OCI-LY1 (cell line): Measurements from ENCODE around the gene ZBTB42.

Source experiments
- H2AFZ ChIP-seq: fragments of 200-600 bp; sonication (generic), shearing (Covaris generic); 2 replicates; pipeline ENCODE4 v1.6.0; 2014; ENCODE audit warnings: antibody characterized with exemption, mild to moderate bottlenecking, low read length
- H3F3A ChIP-seq: fragments of 200-600 bp; sonication (generic), shearing (Covaris generic); 2 replicates; pipeline ENCODE4 v1.6.0; 2014; ENCODE audit warnings: mild to moderate bottlenecking, antibody characterized with exemption, low read length, moderate library complexity; ENCODE audit not compliant: insufficient read depth
- H3K27ac ChIP-seq: fragments of 200-600 bp; sonication (generic); 2 replicates; pipeline ENCODE4 v1.5.1; 2014; ENCODE audit warnings: low read length, mixed run types, mild to moderate bottlenecking, low read depth; ENCODE audit not compliant: poor library complexity, severe bottlenecking
- H3K27me3 ChIP-seq: fragments of 200-600 bp; sonication (generic); 2 replicates; pipeline ENCODE4 v1.6.0; 2014; ENCODE audit warnings: antibody characterized with exemption, mild to moderate bottlenecking, low read length, moderate library complexity; ENCODE audit not compliant: insufficient read depth
- H3K36me3 ChIP-seq: fragments of 200-600 bp; sonication (generic); 2 replicates; pipeline ENCODE4 v1.6.1; 2014; ENCODE audit warnings: mild to moderate bottlenecking, antibody characterized with exemption, low read length, moderate library complexity, mixed read lengths; ENCODE audit not compliant: insufficient read depth
- H3K4me1 ChIP-seq: fragments of 200-600 bp; sonication (generic); 2 replicates; pipeline ENCODE4 v1.5.1; 2014; ENCODE audit warnings: mild to moderate bottlenecking, low read length, moderate library complexity; ENCODE audit not compliant: insufficient read depth, severe bottlenecking
- H3K4me2 ChIP-seq: fragments of 200-600 bp; sonication (generic), shearing (Covaris generic); 2 replicates; pipeline ENCODE4 v1.6.1; 2014; ENCODE audit warnings: low read length
- H3K4me3 ChIP-seq: fragments of 200-600 bp; sonication (generic); 2 replicates; pipeline ENCODE4 v1.5.1; 2014; ENCODE audit warnings: low read length, low read depth, mild to moderate bottlenecking, mixed read lengths; ENCODE audit not compliant: poor library complexity, severe bottlenecking
- H3K79me2 ChIP-seq: fragments of 200-600 bp; shearing (Covaris generic); 2 replicates; pipeline ENCODE4 v1.6.1; 2016; ENCODE audit warnings: mixed run types, low read length, mixed read lengths; ENCODE audit not compliant: insufficient read depth
- H3K9ac ChIP-seq: fragments of 200-600 bp; sonication (generic), shearing (Covaris generic); 2 replicates; pipeline ENCODE4 v1.6.1; 2014; ENCODE audit warnings: mild to moderate bottlenecking, low read length, mixed read lengths
- H3K9me2 ChIP-seq: fragments of 200-600 bp; sonication (generic), shearing (Covaris generic); 2 replicates; pipeline ENCODE4 v1.6.1; 2014; ENCODE audit warnings: low read depth, mild to moderate bottlenecking, low read length, mixed read lengths
- H3K9me3 ChIP-seq: fragments of 200-600 bp; shearing (Covaris generic); 2 replicates; pipeline ENCODE4 v1.6.1; 2014; ENCODE audit warnings: low read length, mixed read lengths
- H4K20me1 ChIP-seq: fragments of 200-600 bp; sonication (generic), shearing (Covaris generic); 2 replicates; pipeline ENCODE4 v1.6.0; 2016; ENCODE audit warnings: mild to moderate bottlenecking, low read length; ENCODE audit not compliant: insufficient read depth
- EZH2 ChIP-seq: fragments of 200-600 bp; sonication (generic), shearing (Covaris generic); IDR thresholded peaks from 2 replicates; pipeline ENCODE4 v1.8.0; 2017; ENCODE audit warnings: borderline replicate concordance, mixed run types, mild to moderate bottlenecking, antibody characterized with exemption, low read length, moderate library complexity, mixed read lengths
- TF ChIP-seq, protein P1 (sequence below): fragments of 200-600 bp; sonication (generic), shearing (Covaris generic); IDR thresholded peaks from 2 replicates; pipeline ENCODE4 v1.5.1; 2017; ENCODE audit warnings: mild to moderate bottlenecking, antibody characterized with exemption, low read length, moderate library complexity, mixed read lengths

The ZBTB42 gene

DNA sequence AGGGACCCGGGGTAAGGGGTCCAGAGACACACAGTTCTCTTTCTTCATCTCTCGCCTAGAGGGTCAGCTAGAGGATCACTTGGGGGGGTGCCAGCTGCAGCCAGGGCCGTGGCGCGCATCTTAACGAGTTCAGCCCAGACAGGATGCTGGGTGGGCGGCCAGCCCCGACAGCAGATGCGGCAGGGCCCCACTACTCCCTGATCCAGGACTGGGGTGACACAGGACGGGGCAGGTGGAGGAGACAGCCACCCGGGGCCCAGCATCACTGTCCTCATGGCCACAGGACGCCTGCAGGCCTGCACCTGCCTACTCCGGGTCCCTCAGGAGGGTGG lies 18.1 kb upstream of the ZBTB42 start:
- Histone ChIP-seq H3K9ac (no peak overlapping the region), H2AFZ (no peak overlapping the region), H3K9me2 (no peaks in the 10 kb centered on the region), H3K4me1 (no peaks in the 10 kb centered on the region), H3F3A (no peaks in the 10 kb centered on the region), H3K4me3 (no peak overlapping the region), H3K27ac (no peak overlapping the region), H3K79me2 (no peaks in the 10 kb centered on the region), H3K4me2 (no peak overlapping the region), H3K27me3 (no peaks in the 10 kb centered on the region), H3K36me3 (peaks cover 4% of the 10 kb centered on the region; the same call in 1 of the 2 replicates), H4K20me1 (no peaks in the 10 kb centered on the region), H3K9me3 (no peaks in the 10 kb centered on the region)
- TF ChIP-seq, protein P1, sequence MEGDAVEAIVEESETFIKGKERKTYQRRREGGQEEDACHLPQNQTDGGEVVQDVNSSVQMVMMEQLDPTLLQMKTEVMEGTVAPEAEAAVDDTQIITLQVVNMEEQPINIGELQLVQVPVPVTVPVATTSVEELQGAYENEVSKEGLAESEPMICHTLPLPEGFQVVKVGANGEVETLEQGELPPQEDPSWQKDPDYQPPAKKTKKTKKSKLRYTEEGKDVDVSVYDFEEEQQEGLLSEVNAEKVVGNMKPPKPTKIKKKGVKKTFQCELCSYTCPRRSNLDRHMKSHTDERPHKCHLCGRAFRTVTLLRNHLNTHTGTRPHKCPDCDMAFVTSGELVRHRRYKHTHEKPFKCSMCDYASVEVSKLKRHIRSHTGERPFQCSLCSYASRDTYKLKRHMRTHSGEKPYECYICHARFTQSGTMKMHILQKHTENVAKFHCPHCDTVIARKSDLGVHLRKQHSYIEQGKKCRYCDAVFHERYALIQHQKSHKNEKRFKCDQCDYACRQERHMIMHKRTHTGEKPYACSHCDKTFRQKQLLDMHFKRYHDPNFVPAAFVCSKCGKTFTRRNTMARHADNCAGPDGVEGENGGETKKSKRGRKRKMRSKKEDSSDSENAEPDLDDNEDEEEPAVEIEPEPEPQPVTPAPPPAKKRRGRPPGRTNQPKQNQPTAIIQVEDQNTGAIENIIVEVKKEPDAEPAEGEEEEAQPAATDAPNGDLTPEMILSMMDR = no peak
- TF ChIP-seq EZH2 = no peak

DNA sequence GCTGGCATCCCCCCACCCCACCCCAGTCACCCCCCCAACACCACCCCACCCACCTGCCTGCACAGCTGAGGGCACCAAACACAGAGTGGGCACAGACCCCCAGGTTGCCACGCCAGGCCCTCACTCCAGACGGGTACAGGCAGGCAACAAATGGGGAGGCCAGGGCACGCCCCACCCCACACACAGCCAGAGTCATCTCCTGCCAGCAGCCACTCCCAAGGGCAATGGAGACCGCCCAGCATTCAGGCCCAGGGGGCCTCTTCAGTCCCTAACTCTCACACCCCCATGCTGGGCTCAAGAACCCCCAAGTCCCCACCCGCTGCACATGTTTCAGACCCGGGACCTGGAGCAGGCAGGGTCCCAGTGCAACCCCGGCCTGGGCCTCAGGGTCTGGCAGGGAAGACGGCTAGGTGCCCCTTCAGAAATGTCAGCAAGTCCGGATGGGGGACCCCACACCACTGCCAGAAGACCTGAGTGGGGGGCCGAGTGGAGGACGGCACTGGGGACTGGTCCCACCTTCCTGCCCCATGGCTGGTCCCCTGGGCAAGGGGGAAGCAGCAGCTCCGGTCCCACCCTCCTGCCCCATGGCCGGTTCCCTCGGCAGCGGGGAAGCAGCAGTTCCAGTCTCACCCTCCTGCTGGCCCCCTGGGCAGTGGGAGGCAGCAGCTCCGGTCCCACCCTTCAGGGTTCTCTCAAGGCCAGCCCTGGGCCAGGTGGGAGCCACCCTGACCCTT lies 17.2 kb upstream of the ZBTB42 start:
- H3K36me3 ChIP-seq = peaks cover 4% of the 10 kb centered on the region; the same call in 1 of the 2 replicates
- no peaks in the 10 kb centered on the region for H3K4me1 ChIP-seq

DNA sequence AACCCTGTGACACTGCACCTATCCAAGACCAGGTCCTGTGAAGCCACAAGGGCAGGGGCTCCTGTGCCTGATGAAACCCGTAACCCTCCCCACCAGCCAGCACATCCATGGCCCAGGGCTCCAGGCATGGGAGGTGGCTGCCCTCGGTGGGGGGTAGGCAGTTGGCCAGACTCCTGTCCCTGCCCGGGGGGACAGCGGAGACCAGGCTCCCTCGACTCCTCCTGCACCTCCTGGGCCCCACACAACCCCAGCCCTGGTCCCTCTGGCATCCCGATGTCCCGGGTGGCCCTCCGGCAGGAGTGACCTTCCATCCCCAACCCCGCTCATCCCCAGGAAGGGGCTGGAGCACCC lies 16.7 kb upstream of the ZBTB42 start:
- H3K9ac ChIP-seq = no peak overlapping the region
- H3K79me2 ChIP-seq = no peaks in the 10 kb centered on the region
- no peaks in the 10 kb centered on the region for H3K27me3 ChIP-seq
- H3K4me1 ChIP-seq = no peaks in the 10 kb centered on the region
- H2AFZ ChIP-seq = no peak overlapping the region
- H3K27ac ChIP-seq = no peak overlapping the region
- H4K20me1 ChIP-seq = no peaks in the 10 kb centered on the region
- H3K9me2 ChIP-seq = no peaks in the 10 kb centered on the region
- TF ChIP-seq, protein P1 = no peak
- TF ChIP-seq EZH2 = no peak
- H3K9me3 ChIP-seq = no peaks in the 10 kb centered on the region
- no peaks in the 10 kb centered on the region for H3F3A ChIP-seq
- H3K4me2 ChIP-seq = no peak overlapping the region
- H3K4me3 ChIP-seq = no peak overlapping the region
- H3K36me3 ChIP-seq = peaks cover 3% of the 10 kb centered on the region; the same call in 1 of the 2 replicates

More for the DNA sequence above, 17.2 kb upstream of the ZBTB42 start:
- Histone ChIP-seq H3K4me2 (no peak overlapping the region), H3K27me3 (no peaks in the 10 kb centered on the region), H2AFZ (no peak overlapping the region), H3F3A (no peaks in the 10 kb centered on the region), H3K4me3 (no peak overlapping the region), H3K9me2 (no peaks in the 10 kb centered on the region), H3K9me3 (no peaks in the 10 kb centered on the region), H3K79me2 (no peaks in the 10 kb centered on the region), H4K20me1 (no peaks in the 10 kb centered on the region), H3K9ac (no peak overlapping the region), H3K27ac (no peak overlapping the region)
- TF ChIP-seq, protein P1 = no peak
- no peak for TF ChIP-seq EZH2
